ENCODE results near the gene RMI1.

The RMI1 gene

DNA sequence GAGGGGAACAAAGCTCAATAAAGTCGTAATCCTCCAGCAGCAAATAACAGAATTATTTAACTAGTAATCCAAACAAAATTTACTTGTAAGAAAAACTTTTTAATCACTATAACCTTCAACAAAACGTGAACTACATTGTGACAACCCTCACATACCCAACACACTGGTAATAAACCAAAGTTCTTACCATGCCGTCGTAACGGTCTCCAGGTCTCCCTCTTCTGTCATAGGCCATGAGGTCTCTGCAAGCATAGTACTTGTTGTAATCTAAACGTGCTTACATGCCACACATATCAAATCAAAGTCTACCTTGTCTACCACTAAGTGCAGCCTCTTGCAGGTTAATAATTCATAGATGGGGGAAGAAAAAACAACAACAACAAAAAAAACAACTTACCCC is 9.1 kb upstream of the RMI1 start:
- FAIRE-seq (no peak), DNase-seq (ENCODE audit: insufficient read length) (no peak)
- TF ChIP-seq TAF1 (IDR thresholded peaks at IDR 0.05; ENCODE audit: borderline replicate concordance, low read depth, low read length) = no peak
- peak; percentile 20; the same call in 1 of the 2 replicates for TF ChIP-seq POLR2A (IDR thresholded peaks at IDR 0.05; ENCODE audit: low read depth, low read length)
- TF ChIP-seq POLR2AphosphoS5 (IDR thresholded peaks at IDR 0.05; ENCODE audit: low read depth, low read length) = 0 out of 2 replicates have a peak, but pooled peaks have one; percentile 27

DNA sequence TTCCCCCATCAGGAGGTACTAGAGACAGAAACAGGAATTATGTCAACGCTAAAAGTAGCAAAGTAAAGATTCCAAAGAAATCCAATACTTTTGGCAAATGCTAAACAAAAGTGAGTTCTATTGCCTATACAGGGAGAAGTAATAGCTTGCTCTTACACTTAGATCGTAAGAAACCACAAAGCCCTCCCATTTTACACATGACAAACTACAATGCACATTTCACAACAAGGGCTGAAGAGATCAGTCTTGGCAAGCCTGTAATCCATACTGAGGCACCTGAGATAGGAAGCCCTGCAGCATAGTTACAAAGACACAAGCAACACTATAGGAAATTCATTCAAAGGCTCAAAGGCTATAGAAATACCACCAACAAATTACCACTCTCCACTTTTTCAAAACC is 8.3 kb upstream of the RMI1 start:
- TF ChIP-seq POLR2AphosphoS5 (IDR thresholded peaks at IDR 0.05; ENCODE audit: low read depth, low read length) (no peak; the same call in 1 of the 2 replicates), POLR2A (IDR thresholded peaks at IDR 0.05; ENCODE audit: low read depth, low read length) (no peak), TAF1 (IDR thresholded peaks at IDR 0.05; ENCODE audit: borderline replicate concordance, low read depth, low read length) (no peak)
- FAIRE-seq = no peak
- no peak for DNase-seq (ENCODE audit: insufficient read length)

DNA sequence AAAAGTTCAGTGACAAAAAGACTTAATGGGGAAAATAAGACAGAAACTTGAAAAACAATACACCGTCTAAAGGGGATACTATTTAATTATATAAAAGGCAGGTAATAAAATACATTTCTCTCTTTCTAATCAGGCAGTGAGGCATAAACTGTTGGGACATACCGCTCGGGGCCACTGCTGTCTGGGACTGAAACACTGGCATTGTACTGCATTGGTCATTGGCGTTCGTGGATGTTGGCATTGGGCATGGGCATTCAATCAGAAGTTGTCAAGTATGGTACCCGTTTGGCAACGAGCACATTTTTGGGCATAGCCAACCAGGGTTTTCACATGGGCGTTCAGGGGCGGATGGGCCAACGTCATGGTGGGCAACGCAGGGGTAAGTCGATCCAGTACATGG is 5.3 kb upstream of the RMI1 start:
- TF ChIP-seq TAF1 (IDR thresholded peaks at IDR 0.05; ENCODE audit: borderline replicate concordance, low read depth, low read length) = no peak
- TF ChIP-seq POLR2A (IDR thresholded peaks at IDR 0.05; ENCODE audit: low read depth, low read length) = peak; percentile 46
- peak; percentile 16; the same call in 1 of the 2 replicates for TF ChIP-seq POLR2AphosphoS5 (IDR thresholded peaks at IDR 0.05; ENCODE audit: low read depth, low read length)
- DNase-seq (ENCODE audit: insufficient read length) = no peak
- no peak for FAIRE-seq

DNA sequence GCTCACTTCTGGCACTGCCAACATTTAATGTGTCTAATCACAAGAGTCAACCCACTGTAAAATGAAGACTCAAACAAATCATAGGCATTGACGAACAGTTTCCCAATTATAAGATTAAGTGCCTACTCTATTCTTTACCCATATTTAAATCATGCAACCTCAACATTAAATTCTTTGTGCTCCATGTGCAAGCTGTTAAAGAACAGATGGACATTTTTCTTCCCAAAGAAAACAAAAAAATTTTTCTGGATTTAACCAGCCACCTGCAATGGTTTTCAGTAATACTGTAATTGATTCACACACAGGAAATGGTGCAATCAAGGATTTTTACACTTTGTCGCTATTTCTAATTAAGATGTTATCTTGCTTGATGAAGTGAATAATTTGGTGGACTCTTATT is 4.2 kb upstream of the RMI1 start:
- DNase-seq (ENCODE audit: insufficient read length) (no peak), FAIRE-seq (no peak)
- TF ChIP-seq POLR2AphosphoS5 (IDR thresholded peaks at IDR 0.05; ENCODE audit: low read depth, low read length) = no peak
- no peak for TF ChIP-seq POLR2A (IDR thresholded peaks at IDR 0.05; ENCODE audit: low read depth, low read length)

DNA sequence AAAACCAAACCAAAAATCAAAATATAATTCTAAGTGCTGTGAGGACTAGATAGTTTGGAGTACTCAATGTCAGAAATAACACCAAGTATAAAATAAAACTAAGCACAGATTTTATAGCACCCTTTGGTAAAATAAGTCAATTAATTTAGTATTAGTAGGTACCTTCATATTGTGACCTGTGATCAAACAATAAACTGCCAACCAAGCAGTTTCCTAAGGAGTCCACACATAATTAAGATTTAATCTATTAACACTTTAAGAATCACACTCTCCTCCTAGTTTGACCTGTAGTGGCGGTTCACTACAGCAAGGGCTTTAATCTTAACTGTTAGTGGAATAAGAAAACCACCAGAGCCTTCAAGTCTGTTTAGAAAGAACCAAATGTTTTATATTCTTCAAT is 3.4 kb upstream of the RMI1 start:
- TF ChIP-seq TAF1 (IDR thresholded peaks at IDR 0.05; ENCODE audit: borderline replicate concordance, low read depth, low read length) = no peak
- TF ChIP-seq POLR2A (IDR thresholded peaks at IDR 0.05; ENCODE audit: low read depth, low read length) = no peak
- no peak for TF ChIP-seq POLR2AphosphoS5 (IDR thresholded peaks at IDR 0.05; ENCODE audit: low read depth, low read length)
- DNase-seq (ENCODE audit: insufficient read length) = no peak
- no peak for FAIRE-seq

DNA sequence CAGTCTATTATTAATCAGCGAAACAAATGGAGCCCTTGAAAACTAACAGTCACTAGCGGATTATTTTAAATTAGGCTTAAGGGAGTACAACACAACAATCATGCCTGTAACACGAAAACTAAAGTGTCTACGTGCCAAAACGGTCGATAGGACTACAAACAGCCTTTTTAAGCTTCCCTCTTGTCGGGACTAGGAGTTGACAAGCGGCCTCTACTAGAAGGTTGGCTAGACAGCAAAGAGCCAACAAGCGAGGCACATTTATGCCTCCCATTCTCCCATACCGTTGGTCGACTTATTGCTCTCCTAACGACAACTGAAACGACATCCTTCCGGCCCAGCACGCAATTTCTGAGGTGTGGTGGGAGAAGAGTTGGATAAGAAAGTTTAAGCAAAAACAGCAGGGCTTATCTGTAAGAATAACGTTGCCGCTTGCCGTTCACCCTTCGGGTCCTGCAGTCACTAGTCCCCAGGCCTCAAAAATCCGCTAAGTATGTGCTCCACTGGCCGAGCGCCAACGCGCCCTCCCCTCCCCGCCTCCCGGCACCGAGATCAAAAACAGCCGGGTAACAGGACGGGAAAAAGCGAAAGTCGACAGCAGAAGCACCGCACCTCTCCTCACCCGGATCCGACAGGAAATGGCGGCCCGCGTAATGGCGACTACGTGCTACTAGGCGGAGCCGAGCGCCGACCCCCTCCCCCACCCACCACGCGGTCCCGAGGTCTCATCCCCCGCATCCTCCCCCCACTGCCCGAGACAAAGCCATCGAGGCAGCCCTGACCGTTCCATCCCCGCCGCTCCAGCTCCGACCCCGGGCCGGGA is 1.4 kb upstream of the RMI1 start:
- DNase-seq (ENCODE audit: insufficient read length) (peak; percentile 57), FAIRE-seq (peak; percentile 72)
- TF ChIP-seq POLR2A (IDR thresholded peaks at IDR 0.05; ENCODE audit: low read depth, low read length) (no peak), TAF1 (IDR thresholded peaks at IDR 0.05; ENCODE audit: borderline replicate concordance, low read depth, low read length) (peak; percentile 94), POLR2AphosphoS5 (IDR thresholded peaks at IDR 0.05; ENCODE audit: low read depth, low read length) (no peak)

DNA sequence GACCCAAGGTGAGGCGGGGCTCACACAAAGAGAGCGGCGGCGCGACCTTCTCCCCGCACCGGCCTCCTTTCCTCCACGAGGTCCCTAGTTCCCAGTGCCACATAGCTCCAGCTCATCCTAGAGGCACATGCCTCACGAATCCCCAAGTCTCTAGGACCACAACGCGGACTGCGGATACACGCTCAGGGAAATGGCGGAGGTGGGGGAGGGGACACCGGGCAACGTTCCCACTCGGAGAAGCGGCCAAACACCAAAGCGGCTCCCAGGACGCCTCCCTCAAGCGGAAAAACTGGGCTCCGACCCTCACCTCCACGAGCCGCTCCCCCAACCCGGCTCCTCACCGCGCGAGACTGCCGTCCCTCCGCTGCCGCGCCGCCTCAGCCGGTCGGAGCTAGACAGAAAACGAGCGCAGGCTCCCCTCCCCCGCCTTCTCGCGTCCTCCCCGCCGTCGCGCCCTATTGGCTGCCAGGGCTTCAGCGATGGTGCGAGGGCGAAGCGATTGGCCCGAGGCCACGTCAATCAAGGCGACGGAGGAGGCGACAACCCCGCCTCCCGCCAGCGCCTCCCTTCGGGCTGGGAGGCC is 702 bp upstream of the RMI1 start, which contains the start of gene HNRNPK:
Gene HNRNPK, minus strand, starts transcription at position 404 of the 583 bp plus-strand sequence. CDS start 1,963 bp downstream, outside the sequence.
- TF ChIP-seq POLR2A (IDR thresholded peaks at IDR 0.05; ENCODE audit: low read depth, low read length) (peak; percentile 88), POLR2AphosphoS5 (IDR thresholded peaks at IDR 0.05; ENCODE audit: low read depth, low read length) (peak; percentile 64; the same call in 1 of the 2 replicates), TAF1 (IDR thresholded peaks at IDR 0.05; ENCODE audit: borderline replicate concordance, low read depth, low read length) (peak; percentile 84)
- DNase-seq (ENCODE audit: insufficient read length) = peak; percentile 97
- no peak for FAIRE-seq

DNA sequence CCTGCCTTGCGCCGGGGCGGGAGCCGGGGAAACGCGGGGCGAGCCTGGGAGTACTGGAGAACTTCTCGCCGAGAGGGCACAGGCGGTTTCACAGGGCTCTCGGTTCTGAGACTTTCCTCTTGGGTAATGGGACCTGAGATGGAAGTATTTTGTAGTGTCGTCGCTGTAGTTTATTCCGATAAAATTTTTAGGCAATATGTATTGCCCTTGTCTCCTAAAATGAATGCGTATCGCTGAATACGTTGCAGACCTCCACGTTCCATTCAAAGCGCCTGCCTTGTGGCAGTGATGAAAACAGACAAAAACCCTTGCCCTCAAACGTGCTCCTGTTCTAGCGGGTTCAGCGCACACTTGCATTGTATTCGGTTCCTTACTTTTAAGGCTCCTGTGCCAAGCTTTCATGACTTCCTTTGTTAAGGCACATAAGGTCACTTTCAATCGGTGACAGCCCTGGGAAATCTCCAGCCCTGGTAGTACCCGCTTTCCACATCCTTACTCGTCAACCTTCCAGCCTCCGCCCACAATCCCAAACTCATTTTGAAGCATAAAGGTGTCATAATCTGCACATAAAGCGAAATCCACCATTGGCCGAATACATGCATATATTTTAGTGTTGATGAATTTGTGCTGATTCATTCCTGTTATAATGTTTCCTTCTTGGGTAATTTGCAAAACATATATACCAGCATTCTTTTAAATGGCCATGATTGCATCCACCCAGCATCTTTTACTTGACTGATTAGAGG is 694 bp downstream of the RMI1 start:
- FAIRE-seq = peak; percentile 54
- no peak; the same call in 1 of the 2 replicates for TF ChIP-seq TAF1 (IDR thresholded peaks at IDR 0.05; ENCODE audit: borderline replicate concordance, low read depth, low read length)
- 0 out of 2 replicates have a peak, but pooled peaks have one; percentile 1 for TF ChIP-seq POLR2AphosphoS5 (IDR thresholded peaks at IDR 0.05; ENCODE audit: low read depth, low read length)
- TF ChIP-seq POLR2A (IDR thresholded peaks at IDR 0.05; ENCODE audit: low read depth, low read length) = no peak
- DNase-seq (ENCODE audit: insufficient read length) = no peak

DNA sequence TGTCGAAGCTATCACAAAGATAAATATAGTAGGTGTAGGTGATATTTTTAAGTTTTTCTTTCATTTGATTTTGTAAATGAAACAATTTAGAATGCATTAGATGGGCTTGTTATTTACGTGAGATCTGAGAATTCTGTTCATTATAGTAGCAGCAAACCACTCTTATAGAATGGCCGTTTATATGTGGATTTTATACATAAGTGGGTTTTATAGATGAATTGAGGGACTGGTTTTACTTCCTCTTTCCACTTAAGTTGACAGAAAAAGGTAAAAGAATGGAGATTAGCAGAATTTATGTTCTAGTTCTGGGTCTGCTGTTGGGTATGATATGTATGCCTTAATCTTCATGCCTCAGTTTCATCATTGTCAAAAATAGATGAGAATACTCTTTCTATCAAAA is 5.6 kb downstream of the RMI1 start:
- TF ChIP-seq TAF1 (IDR thresholded peaks at IDR 0.05; ENCODE audit: borderline replicate concordance, low read depth, low read length) = no peak
- no peak for TF ChIP-seq POLR2A (IDR thresholded peaks at IDR 0.05; ENCODE audit: low read depth, low read length)
- TF ChIP-seq POLR2AphosphoS5 (IDR thresholded peaks at IDR 0.05; ENCODE audit: low read depth, low read length) = no peak
- FAIRE-seq = no peak
- no peak for DNase-seq (ENCODE audit: insufficient read length)

DNA sequence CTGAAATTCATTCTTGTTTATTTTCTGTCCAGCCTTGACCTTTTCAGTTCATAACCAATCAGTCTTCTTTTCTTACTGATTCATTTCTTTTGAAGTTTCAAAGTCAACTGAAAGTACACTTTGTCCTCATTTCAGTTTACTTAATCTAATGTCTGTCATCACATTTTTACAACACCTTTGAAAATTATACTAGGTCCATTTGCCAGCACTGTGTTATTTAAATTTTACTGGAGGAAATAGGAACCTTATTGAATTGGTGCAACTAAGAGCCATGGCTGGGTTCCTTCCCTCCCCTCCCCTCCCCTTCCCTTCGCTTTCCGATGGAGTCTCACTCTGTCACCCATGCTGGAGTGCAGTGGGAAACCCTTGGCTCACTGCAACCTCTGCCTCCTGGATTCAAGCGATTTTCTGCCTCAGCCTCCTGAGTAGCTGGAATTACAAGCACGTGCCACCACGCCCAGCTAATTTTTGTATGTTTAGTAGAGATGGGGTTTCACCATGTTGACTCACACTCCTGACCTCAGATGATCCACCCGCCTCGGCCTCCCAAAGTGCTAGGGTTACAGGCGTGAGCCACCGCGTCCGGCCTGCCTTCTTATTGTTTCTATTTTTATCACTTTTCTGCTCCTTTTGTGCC is 6.3 kb downstream of the RMI1 start:
- TF ChIP-seq TAF1 (IDR thresholded peaks at IDR 0.05; ENCODE audit: borderline replicate concordance, low read depth, low read length) = no peak
- no peak for TF ChIP-seq POLR2A (IDR thresholded peaks at IDR 0.05; ENCODE audit: low read depth, low read length)
- TF ChIP-seq POLR2AphosphoS5 (IDR thresholded peaks at IDR 0.05; ENCODE audit: low read depth, low read length) = no peak
- FAIRE-seq = no peak
- no peak for DNase-seq (ENCODE audit: insufficient read length)

DNA sequence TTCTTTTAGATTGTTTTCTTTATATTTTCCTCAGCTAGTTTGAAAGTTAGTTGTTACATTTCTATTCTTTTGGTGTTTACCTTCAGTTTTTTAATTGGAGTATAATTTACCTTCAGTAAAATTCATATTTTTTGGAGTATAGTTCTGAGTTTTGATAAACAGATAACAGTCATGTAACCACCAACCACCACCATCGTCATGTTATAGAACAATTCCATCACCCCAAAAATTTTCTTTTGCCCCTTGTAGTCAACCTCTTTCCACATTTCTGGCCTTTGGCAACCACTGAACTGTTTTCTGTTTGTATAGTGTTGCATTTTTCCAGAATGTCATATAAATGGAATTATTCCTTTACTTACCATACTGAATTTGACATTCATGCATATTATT is 6.8 kb downstream of the RMI1 start:
- FAIRE-seq (no peak), DNase-seq (ENCODE audit: insufficient read length) (no peak)
- TF ChIP-seq POLR2AphosphoS5 (IDR thresholded peaks at IDR 0.05; ENCODE audit: low read depth, low read length) (no peak), TAF1 (IDR thresholded peaks at IDR 0.05; ENCODE audit: borderline replicate concordance, low read depth, low read length) (no peak), POLR2A (IDR thresholded peaks at IDR 0.05; ENCODE audit: low read depth, low read length) (no peak)
